Stimulated activated naive B cell treated with anti-CD40 and anti-IgM and Interleukin-4, amounts not matched to agents 10 μg/mL and 1 μg/mL and 100 μg/mL, for 72 hours (primary cell): ENCODE results near the gene EEPD1.
A peak's percentile ranks its signal among the peaks of the same experiment; 100 is the strongest.
"Not testable (repeated sequence)": the region's sequence is repeated elsewhere in the genome, so short reads cannot be mapped to it uniquely, and the experiment has no call there.

Source experiments
- ATAC-seq, 2 donors: fragments of 150-1000 bp; cut with Tn5 transposase; replicated peaks; 2 replicates each; pipeline ENCODE4 v1.10.0; 2021; ENCODE audit warnings: moderate library complexity in 1 of 2
- DNase-seq: peaks from one replicate; pipeline ENCODE4 v3.0.0; 2021
- H3K27ac Mint-ChIP-seq: one replicate; pipeline ENCODE4 v1.8.0; 2022; ENCODE audit warnings: mild to moderate bottlenecking, mixed read lengths
- H3K27me3 Mint-ChIP-seq, 2 donors: one replicate each; pipeline ENCODE4 v1.8.0; 2022; ENCODE audit warnings: mixed read lengths in 2 of 2
- H3K36me3 Mint-ChIP-seq, 2 donors: one replicate each; pipeline ENCODE4 v1.8.0; 2022; ENCODE audit warnings: mixed read lengths in 2 of 2, mild to moderate bottlenecking in 1 of 2
- H3K4me1 Mint-ChIP-seq, 2 donors: one replicate each; pipeline ENCODE4 v1.8.0; 2022; ENCODE audit warnings: mixed read lengths in 2 of 2, mild to moderate bottlenecking in 1 of 2
- H3K4me3 Mint-ChIP-seq, 2 donors: one replicate each; pipeline ENCODE4 v1.8.0; 2022; ENCODE audit warnings: mild to moderate bottlenecking in 2 of 2, mixed read lengths in 2 of 2, moderate library complexity in 1 of 2
- H3K9me3 Mint-ChIP-seq, 2 donors: one replicate each; pipeline ENCODE4 v1.8.0; 2022; ENCODE audit warnings: mixed read lengths in 2 of 2, mild to moderate bottlenecking in 1 of 2

Gene EEPD1

DNA sequence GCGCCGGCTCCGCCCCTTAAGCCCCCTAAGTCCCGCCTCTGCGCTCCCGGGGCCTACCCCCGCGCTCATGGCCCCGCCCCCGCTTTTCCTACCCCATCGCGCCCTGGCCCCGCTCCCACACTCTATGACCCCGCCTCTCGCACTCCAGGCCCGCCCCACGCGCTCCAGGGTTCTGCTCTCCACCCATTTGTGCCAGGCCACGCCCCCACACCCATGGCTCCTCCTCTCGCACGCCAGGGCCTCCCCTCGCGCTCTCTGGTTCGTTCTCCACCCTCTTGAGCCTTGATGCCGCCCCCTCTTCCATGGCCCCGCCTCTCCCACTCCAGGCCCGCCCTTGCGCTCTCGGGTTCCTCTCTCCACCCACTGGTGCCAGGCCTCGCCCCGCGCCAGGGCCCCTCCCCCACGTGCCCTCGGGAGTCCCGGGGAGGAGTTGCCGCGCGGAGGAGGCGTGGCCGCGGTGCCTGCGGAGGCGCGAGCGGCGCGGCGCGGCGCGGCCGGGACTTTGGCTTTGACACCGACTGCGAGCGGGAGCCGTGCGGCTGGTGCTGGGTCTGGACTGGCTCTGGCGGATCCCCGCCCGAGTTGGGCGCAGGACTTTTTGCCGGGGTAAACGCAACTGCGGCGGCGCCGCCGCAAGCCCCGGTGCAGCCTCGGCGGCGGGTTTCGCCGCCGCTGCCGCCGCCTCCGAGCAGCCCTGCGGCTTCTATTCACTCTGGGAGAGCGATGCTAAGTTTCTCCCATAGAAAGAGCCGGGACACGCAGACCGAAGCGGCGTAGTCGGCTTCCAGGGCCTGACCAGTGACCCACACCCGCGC is at the start of gene EEPD1:
Gene EEPD1 (plus strand): TSS at position 499 of the 815 bp plus-strand sequence. CDS start 1,071 bp downstream, outside the sequence.
- peaks cover 7 to 16% of the 10 kb centered on the region in 2 donors for H3K27me3 Mint-ChIP-seq
- ATAC-seq (peak; percentile 94 to 95), DNase-seq (peak; percentile 99)
- peak within 1 kb of the TSS; percentile 6 for H3K27ac Mint-ChIP-seq
- peak within 1 kb of the TSS; percentile 72 to 84 for H3K4me3 Mint-ChIP-seq
- peaks cover 7 to 16% of the 10 kb centered on the region in 2 donors for H3K4me1 Mint-ChIP-seq
- no peaks in the 10 kb centered on the region for H3K36me3 Mint-ChIP-seq
- H3K9me3 Mint-ChIP-seq, result peaks cover 0 to 4% of the 10 kb centered on the region in 2 donors

DNA sequence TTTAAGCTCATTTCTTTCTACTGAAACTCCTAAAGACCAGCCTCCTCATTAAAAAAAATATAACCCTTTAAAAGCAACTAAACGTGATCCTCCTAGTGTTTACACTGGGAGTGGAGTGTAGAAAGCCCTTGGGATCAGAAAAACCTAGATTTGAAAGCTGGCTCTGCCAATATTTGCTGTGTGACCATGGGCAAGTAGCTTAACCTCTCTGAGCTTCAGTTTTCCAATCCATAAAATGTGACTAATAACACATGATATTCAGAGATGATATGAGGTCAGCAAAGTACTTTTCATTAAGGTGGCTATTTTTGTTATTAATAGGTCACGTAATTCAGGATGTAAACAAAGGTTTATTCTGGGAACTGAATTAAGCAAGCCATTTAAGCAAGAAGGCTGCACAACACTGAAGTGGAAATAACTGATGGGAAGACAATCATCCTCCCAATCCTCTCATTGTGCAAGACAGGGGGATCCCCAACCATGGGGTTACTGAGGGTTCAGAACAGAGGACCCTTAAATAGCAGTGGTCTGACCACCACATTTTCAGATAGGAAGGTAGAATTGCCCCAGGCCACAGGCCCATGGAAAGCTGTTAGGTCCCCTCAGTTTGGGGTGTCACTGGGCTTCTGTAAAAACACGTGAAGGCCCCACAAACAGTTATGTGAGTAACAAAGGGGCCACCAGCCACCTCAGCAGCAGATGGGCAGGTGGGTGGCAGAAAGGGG is 49.1 kb upstream of the EEPD1 start:
- Mint-ChIP-seq H3K4me3 (no peak overlapping the region), H3K4me1 (no peaks in the 10 kb centered on the region), H3K36me3 (peaks cover 0 to 6% of the 10 kb centered on the region in 2 donors), H3K27ac (peak overlapping the region; percentile 52), H3K9me3 (peaks cover 0 to 12% of the 10 kb centered on the region in 2 donors), H3K27me3 (peaks cover 0 to 9% of the 10 kb centered on the region in 2 donors)
- ATAC-seq (no peak), DNase-seq (no peak)

DNA sequence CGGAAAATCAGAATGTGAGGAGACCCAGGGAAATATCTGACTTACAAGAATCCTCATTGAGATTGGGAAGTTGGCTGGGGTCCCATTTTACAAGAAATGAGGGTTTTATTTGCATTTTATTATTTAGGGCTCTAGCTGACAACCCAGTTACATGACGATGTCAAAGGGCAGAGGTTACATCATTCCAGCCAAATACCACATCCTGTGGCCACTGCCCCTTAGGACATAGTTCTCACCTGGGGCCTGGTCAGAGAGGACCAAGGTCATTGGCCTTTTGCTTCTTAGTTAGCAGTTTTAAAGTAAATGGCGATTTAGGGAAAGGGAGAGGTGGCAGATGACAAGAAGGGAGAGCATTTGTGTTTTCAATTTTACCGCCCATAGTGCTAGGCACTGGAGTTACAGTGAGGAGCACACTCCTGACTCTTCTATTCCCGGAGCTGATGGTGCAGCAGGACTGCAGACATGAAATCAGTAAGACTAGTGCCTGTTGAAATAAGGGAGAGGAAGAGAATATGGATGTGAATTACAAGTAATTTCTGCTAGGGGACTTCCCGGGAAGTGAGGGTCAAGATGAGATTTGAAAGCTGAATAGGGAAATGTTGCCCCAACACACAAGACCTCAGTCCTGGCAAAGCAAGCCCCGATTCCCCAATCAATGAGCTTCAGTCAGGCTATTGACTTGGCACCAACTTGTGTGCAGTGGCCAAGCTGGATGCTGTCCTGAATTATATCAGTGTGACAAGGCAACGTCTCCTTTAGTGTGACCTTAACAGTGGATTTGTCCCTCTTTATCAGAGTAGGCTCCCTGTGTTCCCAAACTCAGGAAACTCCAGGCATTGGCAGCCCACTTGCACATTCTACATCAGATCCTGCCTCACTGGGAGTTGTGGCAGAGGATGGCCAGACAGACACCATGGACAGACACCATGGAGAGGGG is 45.8 kb upstream of the EEPD1 start:
- H3K4me1 Mint-ChIP-seq, H3K9me3 Mint-ChIP-seq, H3K27ac Mint-ChIP-seq: not testable (repeated sequence)

DNA sequence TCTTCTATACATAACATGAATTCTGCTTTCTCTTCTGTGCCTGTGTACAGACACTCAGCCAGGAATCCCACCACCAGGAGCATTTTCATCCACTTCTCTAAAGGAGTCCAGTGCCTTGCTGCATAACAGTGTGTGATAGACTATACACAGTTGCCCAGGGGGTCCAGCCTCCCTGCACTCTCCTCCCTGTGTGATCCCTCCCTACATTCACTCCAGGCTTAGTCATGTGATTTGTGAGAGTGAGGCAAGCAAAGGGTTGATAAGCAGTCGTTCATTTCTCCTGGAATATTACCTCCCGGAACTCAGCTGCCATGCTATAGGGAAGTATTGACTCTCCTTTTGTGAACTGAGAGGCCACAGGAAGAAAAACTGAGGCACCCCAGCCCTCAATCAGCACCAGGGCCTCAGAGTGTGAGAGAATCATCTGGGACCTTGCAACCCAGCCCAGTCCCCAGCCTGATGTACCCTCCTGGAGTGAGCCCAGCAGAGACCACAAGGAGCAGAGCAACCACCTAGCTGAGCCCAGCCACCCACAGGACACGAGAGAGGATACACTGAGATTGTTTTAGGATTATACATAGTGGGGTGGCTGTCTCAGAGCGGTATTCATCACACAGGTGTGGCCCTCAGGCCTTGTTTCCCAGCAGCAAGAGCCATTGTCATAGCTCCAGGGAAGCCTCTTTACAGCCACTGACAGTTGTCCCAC is 45.0 kb upstream of the EEPD1 start:
- no peaks in the 10 kb centered on the region for H3K36me3 Mint-ChIP-seq
- peaks cover 6 to 8% of the 10 kb centered on the region in 2 donors for H3K27me3 Mint-ChIP-seq
- H3K4me3 Mint-ChIP-seq, result no peak overlapping the region
- H3K4me1 Mint-ChIP-seq, result peaks cover 0 to 4% of the 10 kb centered on the region in 2 donors
- no peak overlapping the region for H3K27ac Mint-ChIP-seq
- H3K9me3 Mint-ChIP-seq, result peaks cover 0 to 1% of the 10 kb centered on the region in 2 donors
- DNase-seq (no peak), ATAC-seq (no peak)

More for the DNA sequence above, 45.8 kb upstream of the EEPD1 start:
- not testable (repeated sequence) for DNase-seq, ATAC-seq, H3K27me3 Mint-ChIP-seq, H3K36me3 Mint-ChIP-seq, H3K4me3 Mint-ChIP-seq

DNA sequence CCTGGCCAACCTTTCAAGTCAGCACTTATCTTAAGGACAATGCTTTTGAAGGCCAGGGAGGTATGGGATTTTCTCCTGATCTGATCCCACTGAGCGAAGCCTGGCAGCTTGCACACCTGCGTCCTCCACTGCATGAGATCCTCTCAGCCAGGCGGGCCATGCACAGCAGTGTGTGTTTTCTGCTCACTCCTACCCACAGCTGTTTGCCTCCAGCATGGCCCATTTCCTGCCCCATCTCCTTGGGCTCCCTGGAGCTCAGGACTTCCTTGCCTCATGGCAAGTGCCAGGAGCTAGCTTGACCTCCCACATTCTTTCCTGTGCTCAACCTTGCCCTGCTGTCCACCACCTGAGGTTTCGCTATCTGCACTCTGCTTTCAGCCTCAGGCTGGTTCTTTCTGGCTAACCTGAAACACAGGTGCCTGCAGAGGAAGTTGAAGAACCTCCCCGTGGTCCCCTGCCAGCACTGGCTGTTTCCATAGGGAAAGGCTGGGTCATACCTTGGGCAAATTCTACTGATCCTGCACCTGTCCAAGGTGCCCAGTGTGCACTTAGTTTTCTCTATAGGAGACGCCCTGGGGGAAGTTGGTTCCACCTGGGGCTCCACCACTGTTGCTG is 43.9 kb upstream of the EEPD1 start:
- H3K4me1 Mint-ChIP-seq, result peaks cover 0 to 4% of the 10 kb centered on the region in 2 donors
- H3K9me3 Mint-ChIP-seq, result peaks cover 0 to 1% of the 10 kb centered on the region in 2 donors
- peak overlapping the region; percentile 75 for H3K27ac Mint-ChIP-seq
- ATAC-seq (no peak), DNase-seq (no peak)
- H3K36me3 Mint-ChIP-seq, result no peaks in the 10 kb centered on the region
- H3K4me3 Mint-ChIP-seq, result no peak overlapping the region
- H3K27me3 Mint-ChIP-seq, result peaks cover 6 to 8% of the 10 kb centered on the region in 2 donors

DNA sequence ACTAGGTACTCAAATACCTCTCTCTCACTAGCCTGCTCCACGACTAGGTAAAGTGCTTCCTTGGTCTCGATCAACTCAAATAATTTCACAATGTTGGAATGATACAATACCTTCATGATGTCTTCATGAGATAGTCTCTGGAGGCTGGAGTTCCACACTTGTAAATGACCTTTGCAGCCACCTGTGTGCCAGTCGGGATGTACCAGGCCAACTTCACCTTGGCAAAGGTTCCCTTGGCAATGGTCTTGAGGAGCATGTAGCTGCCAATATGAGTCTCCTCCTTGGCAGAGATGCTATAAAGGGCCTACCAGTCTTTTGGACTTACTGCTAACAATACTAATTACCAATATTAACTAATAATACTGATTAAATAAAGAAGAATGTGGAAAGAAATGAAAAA is 42.5 kb upstream of the EEPD1 start:
- H3K4me1 Mint-ChIP-seq, result peaks cover 11% of the 10 kb centered on the region in 2 donors
- no peak overlapping the region for H3K27ac Mint-ChIP-seq
- DNase-seq, result no peak
- ATAC-seq, result no peak
- peaks cover 0 to 1% of the 10 kb centered on the region in 2 donors for H3K9me3 Mint-ChIP-seq
- peaks cover 6 to 8% of the 10 kb centered on the region in 2 donors for H3K27me3 Mint-ChIP-seq
- no peak overlapping the region for H3K4me3 Mint-ChIP-seq
- no peaks in the 10 kb centered on the region for H3K36me3 Mint-ChIP-seq

DNA sequence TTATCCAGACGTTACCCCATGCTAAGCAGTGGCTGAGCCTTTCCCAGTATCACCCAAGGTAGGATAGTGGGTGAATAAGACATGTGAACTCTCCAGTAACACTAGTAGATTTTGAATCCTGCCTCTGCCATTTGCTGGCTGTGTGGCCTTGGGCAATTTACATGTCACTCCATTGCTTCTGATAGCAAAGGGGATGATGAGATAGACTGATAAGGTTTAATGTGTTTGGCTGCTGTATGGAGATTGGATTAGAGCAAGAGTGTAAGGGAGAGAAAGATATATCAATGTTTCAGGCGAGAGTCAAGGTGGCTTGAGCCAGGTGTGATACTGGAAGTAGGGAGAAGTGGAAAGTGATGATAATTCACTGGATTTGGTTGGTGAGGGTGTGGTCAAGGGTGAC is 40.1 kb upstream of the EEPD1 start:
- Mint-ChIP-seq H3K9me3 (peaks cover 0 to 1% of the 10 kb centered on the region in 2 donors), H3K27me3 (peaks cover 17% of the 10 kb centered on the region in 2 donors), H3K4me3 (no peak overlapping the region), H3K4me1 (peaks cover 20 to 22% of the 10 kb centered on the region in 2 donors), H3K27ac (no peak overlapping the region), H3K36me3 (no peaks in the 10 kb centered on the region)
- DNase-seq (no peak), ATAC-seq (no peak)

DNA sequence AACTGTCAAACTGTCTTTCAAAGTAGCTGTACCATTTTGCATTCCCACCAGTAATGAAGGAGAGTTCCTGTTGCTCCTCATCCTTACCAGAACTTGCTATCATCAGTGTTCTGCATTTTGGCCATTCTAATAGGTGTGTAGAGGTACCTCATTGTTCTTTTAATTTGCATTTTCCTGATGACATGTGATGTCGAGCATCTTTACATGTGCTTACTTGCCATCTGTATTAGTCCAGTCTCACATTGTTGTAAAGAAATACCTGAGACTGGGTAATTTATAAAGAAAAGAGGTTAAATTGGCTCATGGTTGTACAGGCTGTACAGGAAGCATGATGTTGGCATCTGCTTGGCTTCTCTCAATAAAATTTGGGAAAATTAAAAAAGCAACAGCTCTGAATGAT is 38.7 kb upstream of the EEPD1 start:
- peaks cover 22% of the 10 kb centered on the region in 2 donors for H3K27me3 Mint-ChIP-seq
- peaks cover 19 to 22% of the 10 kb centered on the region in 2 donors for H3K4me1 Mint-ChIP-seq
- no peak overlapping the region for H3K27ac Mint-ChIP-seq
- H3K4me3 Mint-ChIP-seq, result no peak overlapping the region
- DNase-seq, result no peak
- H3K36me3 Mint-ChIP-seq, result no peaks in the 10 kb centered on the region
- ATAC-seq, result no peak
- no peaks in the 10 kb centered on the region for H3K9me3 Mint-ChIP-seq

DNA sequence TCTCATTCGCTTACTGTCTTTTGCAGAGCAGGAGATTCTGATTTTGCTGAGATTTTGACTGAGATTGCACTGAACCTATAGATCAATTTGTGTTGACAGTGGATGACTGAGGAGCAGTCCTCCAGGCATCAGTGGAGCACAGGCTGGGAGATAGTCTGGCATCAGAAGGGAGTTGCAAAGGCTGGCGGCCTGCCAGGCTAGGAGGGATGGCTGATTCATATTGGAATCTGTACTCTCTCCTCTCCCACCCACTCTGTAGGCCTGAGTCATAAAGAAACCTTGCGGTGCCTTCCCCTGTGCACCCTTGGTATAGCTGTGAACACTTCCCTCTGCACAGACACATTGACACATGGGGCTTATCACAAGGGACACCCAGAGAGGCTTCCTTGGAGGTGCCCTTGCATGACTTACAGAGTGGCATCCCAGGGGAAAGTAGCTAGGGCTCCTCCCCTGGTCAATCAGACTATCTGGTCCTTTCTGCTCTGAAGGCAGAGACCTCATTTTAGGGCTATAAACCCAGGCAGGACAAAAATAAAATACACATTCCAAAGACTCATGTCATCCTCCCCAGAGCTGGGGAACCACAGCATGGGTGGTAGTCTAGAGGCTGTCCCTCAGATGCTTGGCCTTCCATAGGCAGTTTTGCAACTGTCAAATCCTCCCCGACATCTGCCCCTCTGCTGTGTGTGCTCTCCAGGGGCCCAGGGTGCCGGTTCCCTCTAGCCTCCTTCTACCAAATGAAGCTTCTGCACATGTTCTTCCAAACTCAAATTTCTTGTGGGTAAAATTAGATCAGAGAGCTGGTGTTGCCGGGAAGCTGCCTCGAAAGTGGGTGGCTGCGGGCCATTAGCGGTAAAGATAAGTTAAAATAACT is 37.4 kb upstream of the EEPD1 start:
- peaks cover 22% of the 10 kb centered on the region in 2 donors for H3K27me3 Mint-ChIP-seq
- peak overlapping the region; percentile 62 for H3K27ac Mint-ChIP-seq
- peaks cover 19 to 22% of the 10 kb centered on the region in 2 donors for H3K4me1 Mint-ChIP-seq
- no peaks in the 10 kb centered on the region for H3K9me3 Mint-ChIP-seq
- peak overlapping the region; percentile 36 to 39 for H3K4me3 Mint-ChIP-seq
- H3K36me3 Mint-ChIP-seq, result no peaks in the 10 kb centered on the region
- peak; percentile 99 to 100 for ATAC-seq
- peak; percentile 85 for DNase-seq

DNA sequence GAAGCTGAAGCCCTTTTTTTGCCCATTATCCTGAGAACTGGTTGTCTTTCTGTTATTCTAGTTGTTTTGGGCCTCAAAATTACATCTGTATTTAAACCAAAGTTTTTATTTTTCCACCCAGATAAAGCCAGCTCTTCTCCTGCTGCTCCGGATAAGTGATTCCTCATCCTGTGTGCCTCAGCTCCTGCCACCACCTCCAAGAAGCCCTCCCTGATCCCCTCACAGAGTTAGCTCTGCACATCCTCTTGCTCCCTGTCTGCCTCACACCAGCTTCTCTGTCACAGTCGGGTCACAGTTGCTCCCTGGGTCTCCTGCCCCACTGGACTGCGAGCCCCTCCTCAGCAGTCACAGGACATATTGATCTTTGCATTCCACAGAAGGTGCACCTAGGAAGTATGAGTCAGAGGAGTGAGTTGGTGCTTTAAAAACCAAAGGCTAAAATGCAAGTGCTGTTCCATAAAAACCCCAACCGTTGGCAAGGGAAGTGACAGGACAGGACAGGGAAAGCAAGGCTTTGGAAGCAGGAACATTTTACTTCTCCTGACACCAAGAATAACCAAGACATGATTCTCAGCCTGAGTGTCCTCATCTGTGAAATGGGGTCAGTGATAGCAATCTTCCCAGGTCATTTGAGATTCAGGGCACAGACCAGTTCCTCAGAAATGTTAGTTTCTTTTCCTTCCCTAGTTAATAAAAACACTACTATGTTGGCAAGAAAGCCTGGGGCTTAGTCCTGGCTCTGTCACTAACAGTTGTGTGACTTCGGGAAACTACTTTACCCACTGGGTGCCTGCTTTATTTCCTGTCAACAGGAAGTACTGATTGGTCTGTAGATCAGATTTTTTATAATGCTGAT is 36.5 kb upstream of the EEPD1 start:
- peaks cover 19 to 22% of the 10 kb centered on the region in 2 donors for H3K4me1 Mint-ChIP-seq
- H3K27me3 Mint-ChIP-seq, result peaks cover 22 to 27% of the 10 kb centered on the region in 2 donors
- no peaks in the 10 kb centered on the region for H3K9me3 Mint-ChIP-seq
- H3K4me3 Mint-ChIP-seq, result peak overlapping the region in 1 of 2 donors; percentile 6
- DNase-seq (no peak), ATAC-seq (no peak)
- no peak overlapping the region for H3K27ac Mint-ChIP-seq
- no peaks in the 10 kb centered on the region for H3K36me3 Mint-ChIP-seq

DNA sequence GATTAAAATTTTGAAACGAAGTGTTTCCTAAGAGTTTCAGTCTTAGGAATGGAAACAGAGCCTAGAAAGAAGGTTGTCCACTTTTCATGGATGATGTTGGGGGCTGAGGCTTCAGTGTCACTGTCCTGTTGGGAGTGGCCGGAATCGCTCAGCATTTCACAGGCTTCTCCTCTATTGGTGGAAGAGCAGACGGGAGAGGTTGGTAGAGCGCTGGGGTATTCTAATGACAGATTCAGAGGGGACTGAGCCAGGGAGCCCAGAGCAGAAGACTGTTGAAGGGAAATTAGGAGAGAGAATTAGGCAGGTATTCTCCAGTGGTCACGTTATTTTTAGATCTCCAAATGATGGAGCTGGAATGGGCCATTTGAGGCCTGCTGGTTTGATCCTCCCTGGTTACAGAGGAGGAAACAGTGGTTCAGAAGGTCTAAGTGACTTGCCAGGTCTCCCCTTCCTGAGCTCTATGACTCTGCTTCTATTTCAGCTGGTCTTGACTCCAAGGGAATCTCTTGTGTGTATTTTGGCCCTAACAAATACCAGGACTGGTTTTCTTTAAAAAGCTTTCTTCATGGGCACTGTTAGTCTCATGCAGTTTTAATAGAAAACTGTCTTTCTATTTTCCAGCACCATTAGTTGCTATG is 35.7 kb upstream of the EEPD1 start:
- Mint-ChIP-seq H3K27ac (no peak overlapping the region), H3K36me3 (no peaks in the 10 kb centered on the region), H3K4me3 (no peak overlapping the region), H3K27me3 (peaks cover 26 to 30% of the 10 kb centered on the region in 2 donors), H3K4me1 (peaks cover 19 to 22% of the 10 kb centered on the region in 2 donors), H3K9me3 (peaks cover 3 to 4% of the 10 kb centered on the region in 2 donors)
- ATAC-seq, result no peak
- DNase-seq, result no peak
